GM23248 (cell line): ENCODE measurements around the gene RASGRP1.

Experiments used
- EZH2 ChIP-seq: fragments of 200-600 bp; sonication (generic); IDR thresholded peaks from 2 replicates; pipeline ENCODE4 v1.6.1; 2018; ENCODE audit warnings: antibody characterized with exemption, mild to moderate bottlenecking; ENCODE audit not compliant: insufficient read depth, poor library complexity, severe bottlenecking
- EZH2phosphoT487 ChIP-seq: fragments of 200-600 bp; sonication (generic); IDR thresholded peaks from 2 replicates; pipeline ENCODE4 v1.6.1; 2018; ENCODE audit warnings: antibody characterized with exemption, moderate library complexity, mild to moderate bottlenecking, low read depth; ENCODE audit not compliant: insufficient read depth

DNA sequence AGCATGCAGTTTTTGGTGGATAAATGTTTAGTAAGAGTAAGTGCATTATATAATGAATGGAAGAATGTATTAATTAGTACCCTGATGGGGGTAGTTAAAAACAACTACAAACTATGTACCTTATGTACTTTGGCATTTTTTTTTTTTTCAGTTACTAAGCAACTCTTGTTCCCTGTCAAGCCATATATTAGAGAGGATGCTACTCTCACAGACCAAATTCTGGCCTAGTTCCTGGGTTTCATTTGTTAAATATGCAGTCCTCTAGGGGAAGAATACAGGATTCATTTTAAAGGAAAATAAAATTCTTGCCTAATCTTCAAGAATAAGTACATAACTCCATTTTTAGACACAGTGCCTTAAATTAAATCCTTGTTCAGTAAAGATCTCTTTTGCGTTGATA lies 93.8 kb downstream of the RASGRP1 start:
- no peak for TF ChIP-seq EZH2
- no peak for TF ChIP-seq EZH2phosphoT487
